Spinal cord (tissue), 10 donors: ENCODE measurements around the gene FBXL7. TPM values are rescaled to one million over a fixed set of nuclear protein-coding genes. Genes with fewer than 3 reads are reported as not detected.

Experiments
- DNase-seq, 6 donors: peaks; one replicate each; pipeline versions ENCODE4 v3.0.0 to v3.0.0-alpha.2; 2013 to 2015; ENCODE audit warnings: low spot score in 6 of 6, low read depth in 4 of 6
- H3K27ac ChIP-seq: one replicate; pipeline ENCODE4 v1.5.1; 2013; ENCODE audit warnings: low read depth, low read length, control low read depth
- H3K27me3 ChIP-seq: one replicate; pipeline ENCODE4 v1.6.1; 2013; ENCODE audit warnings: low read length; ENCODE audit not compliant: control insufficient read depth, insufficient read depth
- H3K36me3 ChIP-seq: one replicate; pipeline ENCODE4 v1.6.1; 2013; ENCODE audit warnings: low read length; ENCODE audit not compliant: control insufficient read depth, insufficient read depth
- H3K4me1 ChIP-seq: one replicate; pipeline ENCODE4 v1.6.1; 2013; ENCODE audit warnings: low read length; ENCODE audit not compliant: control insufficient read depth, insufficient read depth
- H3K4me3 ChIP-seq: one replicate; pipeline ENCODE4 v1.5.1; 2013; ENCODE audit warnings: low read depth, low read length, control low read depth
- H3K9me3 ChIP-seq: one replicate; pipeline ENCODE4 v1.6.1; 2013; ENCODE audit warnings: low read length; ENCODE audit not compliant: control insufficient read depth, insufficient read depth
- WGBS: methylation state at CpG from one replicate; pipeline ENCODE4 v1.1.5; 2013; ENCODE audit warnings: missing lambda C conversion rate; ENCODE audit not compliant: insufficient coverage; 5-methylcytosine and 5-hydroxymethylcytosine counted together
- polyA plus RNA-seq, 2 donors: library from polyadenylated mRNA; unstranded; fragments of 120-200 nt; gene quantifications; one replicate each; pipeline ENCODE4 v1.2.1, GENCODE V29; 2013; ENCODE audit not compliant: insufficient read length in 2 of 2
- total RNA-seq, 2 donors: library from RNA; depleted of rRNA in 1 of 2; stranded (reverse); fragments of 120-200 nt in 1 of 2; fragments of >200 nt in 1 of 2; gene quantifications; one replicate each; pipeline versions ENCODE4 v1.2.3 to v1.2.4, GENCODE V29; 2013 to 2014
- donor health status: healthy.

The FBXL7 gene
- total and polyA plus RNA-seq, 4 donors: 6.9 to 29.8 (median 24.8) TPM

DNA sequence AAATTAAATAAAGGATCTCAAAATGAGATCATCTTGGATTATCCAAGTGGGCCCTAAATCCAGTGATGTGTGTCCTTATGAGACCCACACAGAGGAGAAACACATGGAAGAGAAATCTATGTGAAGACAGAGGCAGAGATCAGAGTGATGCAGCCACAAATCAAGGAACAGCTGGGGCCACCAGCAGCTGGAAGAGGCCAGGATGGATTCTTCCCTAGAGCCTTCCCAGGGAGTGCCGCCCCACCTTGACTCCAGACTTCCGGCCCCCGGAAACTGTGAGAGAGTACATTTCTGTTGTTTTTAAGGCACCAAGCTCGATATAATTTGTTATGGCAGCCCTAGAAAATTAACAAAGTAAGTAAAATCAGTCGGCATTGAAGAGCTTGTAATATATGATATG, 286.9 kb downstream of the FBXL7 start:
- Histone ChIP-seq H3K4me3 (no peak overlapping the region), H3K27me3 (no peaks in the 10 kb centered on the region), H3K9me3 (no peaks in the 10 kb centered on the region), H3K36me3 (no peaks in the 10 kb centered on the region), H3K27ac (no peak overlapping the region), H3K4me1 (peaks cover 8% of the 10 kb centered on the region)
- WGBS: 73% methylated on average over 4 of the region's 5 CpGs
- DNase-seq: no peak

DNA sequence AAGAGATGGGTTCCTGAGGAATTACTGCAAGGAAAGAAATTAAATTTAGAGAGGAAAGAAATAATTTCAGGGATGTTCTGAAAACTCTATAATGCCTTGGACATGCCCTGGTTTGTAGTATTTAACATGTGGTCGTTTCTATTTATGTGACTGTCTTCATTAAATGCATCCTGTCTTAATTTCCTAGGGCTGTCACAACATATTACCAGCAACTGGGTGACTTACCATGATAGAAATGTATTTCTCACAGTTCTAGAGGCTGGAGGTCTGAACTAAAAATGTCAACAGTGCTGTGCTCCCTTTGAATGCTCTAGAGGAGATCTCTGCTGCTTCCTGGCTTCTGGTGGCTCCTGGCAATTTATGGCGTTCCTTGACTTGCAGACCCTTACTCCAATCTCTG, 287.7 kb downstream of the FBXL7 start:
- Histone ChIP-seq H3K27ac (no peak overlapping the region), H3K9me3 (no peaks in the 10 kb centered on the region), H3K4me3 (no peak overlapping the region), H3K27me3 (no peaks in the 10 kb centered on the region), H3K4me1 (peaks cover 8% of the 10 kb centered on the region), H3K36me3 (no peaks in the 10 kb centered on the region)
- 100% methylated on average over 1 of the region's 2 CpGs for WGBS
- DNase-seq: no peak

DNA sequence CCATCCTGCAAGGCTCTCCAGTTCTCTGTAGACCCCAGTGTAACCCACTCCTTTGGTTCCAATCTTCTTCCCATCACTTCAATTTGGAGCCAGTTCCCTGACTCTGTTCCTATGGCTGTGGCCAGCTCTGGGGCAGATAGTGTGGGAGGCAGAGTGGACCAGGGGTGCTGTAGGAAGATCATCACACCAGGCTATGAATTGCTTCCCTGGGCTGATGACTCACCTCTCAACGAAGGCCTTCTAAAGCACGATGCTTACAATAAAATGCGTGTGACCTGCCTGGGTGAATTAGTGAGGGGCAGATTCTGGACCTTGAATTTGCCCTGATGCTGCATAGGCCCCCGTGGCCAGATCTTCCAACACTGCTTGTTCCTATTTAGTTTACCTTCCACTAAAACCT, 289.7 kb downstream of the FBXL7 start:
- no peaks in the 10 kb centered on the region for H3K27me3 ChIP-seq
- no peak overlapping the region for H3K4me3 ChIP-seq
- no peak for DNase-seq
- H3K36me3 ChIP-seq: no peaks in the 10 kb centered on the region
- H3K9me3 ChIP-seq: no peaks in the 10 kb centered on the region
- WGBS: 92% methylated on average over 4 of the region's 4 CpGs
- H3K27ac ChIP-seq: no peak overlapping the region
- H3K4me1 ChIP-seq: peaks cover 8% of the 10 kb centered on the region

DNA sequence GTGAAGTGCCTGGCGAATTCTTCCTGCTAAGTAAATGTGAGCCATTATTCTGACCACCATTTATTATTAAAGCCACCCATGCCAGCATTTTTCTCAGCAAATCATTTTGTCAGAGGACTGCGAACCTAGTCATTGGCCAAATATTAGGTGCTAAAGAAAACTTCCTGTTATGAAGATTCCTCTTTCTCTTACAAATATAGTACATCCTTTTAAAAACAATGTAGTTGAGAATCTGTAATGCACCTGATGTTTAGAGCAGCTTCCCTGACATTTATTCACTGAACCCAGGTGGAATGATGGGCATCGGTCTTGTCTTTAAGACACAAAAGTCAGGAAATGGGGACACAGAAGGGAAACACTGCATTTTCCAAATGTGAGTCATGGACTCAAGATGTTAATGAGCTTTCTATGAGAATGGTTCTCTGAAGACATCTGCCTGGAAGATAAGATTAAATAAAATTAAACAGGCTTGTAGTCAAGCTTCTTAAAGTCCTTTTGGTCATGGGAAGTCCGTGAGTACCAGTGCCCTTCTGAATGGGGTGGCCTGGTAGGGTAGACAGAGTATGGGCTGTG, 290.6 kb downstream of the FBXL7 start:
- H3K27me3 ChIP-seq: no peaks in the 10 kb centered on the region
- peaks cover 5% of the 10 kb centered on the region for H3K4me1 ChIP-seq
- H3K27ac ChIP-seq: no peak overlapping the region
- WGBS: 80% methylated on average over 1 of the region's 4 CpGs
- DNase-seq: no peak
- H3K4me3 ChIP-seq: no peak overlapping the region
- H3K36me3 ChIP-seq: no peaks in the 10 kb centered on the region
- H3K9me3 ChIP-seq: no peaks in the 10 kb centered on the region

DNA sequence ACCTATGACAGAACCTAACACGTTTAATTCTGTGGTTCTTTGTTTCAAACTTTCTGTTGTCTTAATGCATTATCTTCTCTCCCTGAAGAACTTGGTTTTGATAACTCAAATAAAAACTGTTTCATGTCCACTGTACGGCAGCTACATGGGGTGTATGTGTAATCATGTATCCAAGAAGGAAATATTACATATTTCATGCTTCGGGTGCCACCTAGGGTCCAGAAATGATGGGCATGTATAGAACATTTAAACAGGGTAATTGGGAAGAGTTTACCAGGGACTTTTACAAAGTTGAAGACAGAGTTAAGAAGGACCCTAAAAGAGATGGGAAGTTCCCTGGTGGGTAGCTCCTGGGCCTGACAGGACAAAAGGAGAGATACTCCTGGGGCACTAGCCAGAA, 291.3 kb downstream of the FBXL7 start:
- no peak overlapping the region for H3K4me3 ChIP-seq
- H3K4me1 ChIP-seq: peaks cover 5% of the 10 kb centered on the region
- H3K27me3 ChIP-seq: no peaks in the 10 kb centered on the region
- 0% methylated on average over 1 of the region's 3 CpGs for WGBS
- H3K36me3 ChIP-seq: no peaks in the 10 kb centered on the region
- no peaks in the 10 kb centered on the region for H3K9me3 ChIP-seq
- no peak overlapping the region for H3K27ac ChIP-seq
- DNase-seq: peak in 2 of 6 donors; percentile 35 to 39

DNA sequence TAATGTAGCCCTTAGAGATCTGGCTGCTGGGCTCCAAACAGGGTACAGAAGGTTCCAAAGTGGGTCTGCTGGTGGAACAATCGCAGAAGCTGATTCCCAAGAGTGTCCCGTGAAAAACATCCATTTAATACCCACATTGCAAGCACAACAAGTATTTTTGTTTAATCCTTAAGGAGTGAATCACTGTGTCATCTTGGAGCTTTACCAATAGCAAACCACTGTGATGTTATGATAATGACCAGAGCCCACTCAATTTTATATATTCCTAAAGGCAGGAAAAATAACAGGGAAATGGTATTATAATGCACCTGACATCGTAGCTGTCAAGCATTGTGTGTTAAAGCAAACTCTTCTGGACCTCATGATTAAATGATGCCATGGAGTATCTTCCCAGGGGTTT, 291.9 kb downstream of the FBXL7 start:
- WGBS: 80% methylated on average over 1 of the region's 3 CpGs
- Histone ChIP-seq H3K9me3 (peaks cover 2% of the 10 kb centered on the region), H3K27ac (no peak overlapping the region), H3K4me3 (no peak overlapping the region), H3K27me3 (no peaks in the 10 kb centered on the region), H3K4me1 (peaks cover 5% of the 10 kb centered on the region), H3K36me3 (no peaks in the 10 kb centered on the region)
- no peak for DNase-seq

DNA sequence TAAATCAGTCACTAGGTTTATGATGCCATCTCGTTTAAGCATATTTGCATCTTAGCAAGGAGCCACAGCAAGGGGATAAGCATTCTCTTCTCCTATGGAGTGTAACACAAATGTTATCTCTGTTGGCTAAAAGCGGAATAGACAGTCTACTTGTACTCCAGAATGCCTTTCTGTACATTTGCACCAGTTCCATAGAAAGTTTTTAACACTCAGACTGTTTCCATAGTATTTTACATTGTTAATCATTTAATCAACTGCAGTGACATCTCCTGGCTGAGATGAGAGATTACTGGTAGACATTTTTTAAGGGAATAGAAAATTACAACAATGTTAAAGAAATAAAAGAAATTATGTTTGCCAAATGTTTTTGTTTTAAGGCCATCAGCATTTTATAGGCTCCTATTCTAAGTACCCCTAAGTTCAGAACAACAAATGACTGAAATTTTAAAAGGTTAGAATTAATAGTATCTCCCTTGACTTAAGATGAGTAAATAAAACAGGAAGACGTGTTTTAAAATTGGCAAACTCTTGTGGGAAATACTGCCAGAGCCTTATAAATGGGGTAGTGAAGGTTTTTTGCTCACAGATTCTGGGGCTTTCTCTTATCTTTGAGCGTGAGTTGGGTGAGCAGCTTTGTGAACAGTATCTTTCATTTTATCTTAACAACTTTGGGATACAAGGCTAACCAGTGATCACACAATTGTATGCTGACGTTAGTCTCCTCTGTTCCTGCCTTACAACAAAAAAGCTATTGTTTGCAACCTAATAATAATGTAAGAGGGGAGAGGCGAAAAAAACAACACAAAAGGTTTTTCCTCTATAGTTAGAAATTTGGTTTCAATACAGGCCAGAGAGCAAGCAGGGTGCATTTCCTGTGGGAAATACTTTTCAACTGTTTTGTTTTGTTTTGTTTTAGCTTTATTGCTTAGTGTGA, 294.3 kb downstream of the FBXL7 start:
- peaks cover 2% of the 10 kb centered on the region for H3K9me3 ChIP-seq
- peak in 2 of 6 donors; percentile 62 to 71 for DNase-seq
- no CpG with 5 or more reads among the region's 6 CpGs for WGBS
- H3K36me3 ChIP-seq: no peaks in the 10 kb centered on the region
- peaks cover 5% of the 10 kb centered on the region for H3K4me1 ChIP-seq
- no peaks in the 10 kb centered on the region for H3K27me3 ChIP-seq
- H3K27ac ChIP-seq: peak overlapping the region; percentile 53
- H3K4me3 ChIP-seq: no peak overlapping the region

DNA sequence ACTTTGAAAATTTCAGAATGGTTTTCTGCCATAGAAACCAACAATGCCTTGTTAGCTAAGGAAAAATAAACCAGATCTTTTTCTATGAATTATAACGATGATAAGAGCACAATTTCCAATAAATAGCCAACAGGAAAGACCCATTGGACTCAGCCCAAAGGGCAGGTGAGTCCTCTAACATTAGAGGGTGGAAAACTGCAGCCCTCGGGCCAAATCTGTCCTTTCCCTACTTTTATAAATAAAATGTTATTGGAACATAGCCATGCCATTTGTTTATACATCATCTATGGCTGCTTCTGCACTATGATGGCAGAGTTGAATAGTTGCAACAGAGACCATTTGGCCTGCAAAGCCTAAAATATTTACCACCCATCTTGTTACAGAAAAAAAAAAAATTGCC, 296.1 kb downstream of the FBXL7 start:
- peaks cover 2% of the 10 kb centered on the region for H3K9me3 ChIP-seq
- H3K27me3 ChIP-seq: no peaks in the 10 kb centered on the region
- H3K4me3 ChIP-seq: no peak overlapping the region
- H3K4me1 ChIP-seq: peaks cover 5% of the 10 kb centered on the region
- H3K27ac ChIP-seq: no peak overlapping the region
- no CpG with 5 or more reads among the region's 2 CpGs for WGBS
- no peak for DNase-seq
- no peaks in the 10 kb centered on the region for H3K36me3 ChIP-seq

DNA sequence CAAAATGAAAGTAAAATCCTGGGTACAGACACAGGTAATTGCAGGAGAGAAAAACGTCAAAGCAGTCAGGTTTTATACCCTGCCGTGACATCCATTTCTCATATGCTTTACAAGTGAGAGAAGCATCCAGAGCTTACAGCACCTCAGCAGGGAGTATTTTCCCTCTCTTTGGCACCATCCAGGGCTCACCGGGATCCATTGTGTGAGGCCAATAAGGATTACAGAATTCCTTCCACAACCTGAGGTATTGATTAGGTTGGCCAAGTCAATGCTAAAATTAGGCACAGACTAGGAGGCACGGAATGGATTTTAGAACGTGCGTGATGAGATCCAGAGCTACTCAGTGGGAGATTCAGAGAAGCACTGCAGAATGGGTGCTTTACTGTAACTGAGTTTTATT, 296.6 kb downstream of the FBXL7 start:
- Histone ChIP-seq H3K27ac (no peak overlapping the region), H3K4me1 (peaks cover 5% of the 10 kb centered on the region), H3K27me3 (no peaks in the 10 kb centered on the region), H3K9me3 (peaks cover 2% of the 10 kb centered on the region), H3K4me3 (no peak overlapping the region), H3K36me3 (no peaks in the 10 kb centered on the region)
- WGBS: no CpG with 5 or more reads among the region's 6 CpGs
- no peak for DNase-seq

DNA sequence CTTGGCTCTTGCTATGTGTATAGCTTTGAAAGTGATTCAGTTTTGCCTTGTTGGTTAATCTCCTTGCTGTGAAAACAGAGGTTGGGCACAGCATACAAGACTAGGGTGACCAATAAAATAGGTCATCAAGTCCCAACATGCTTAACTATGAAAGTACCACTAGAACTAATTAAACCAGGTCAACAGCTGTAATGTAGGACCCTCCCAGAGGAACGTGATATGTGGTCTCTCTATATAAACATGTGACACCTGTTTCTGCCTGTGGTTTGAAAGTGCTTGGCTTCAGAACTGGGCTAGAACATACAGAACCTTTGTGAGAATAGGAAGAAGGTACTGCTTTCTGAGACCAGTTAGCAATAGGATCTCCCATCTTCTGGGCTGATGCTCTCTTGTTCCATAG, 297.1 kb downstream of the FBXL7 start:
- H3K4me3 ChIP-seq: no peak overlapping the region
- H3K9me3 ChIP-seq: peaks cover 2% of the 10 kb centered on the region
- no CpG with 5 or more reads among the region's 1 CpG for WGBS
- H3K36me3 ChIP-seq: no peaks in the 10 kb centered on the region
- no peaks in the 10 kb centered on the region for H3K27me3 ChIP-seq
- no peak for DNase-seq
- H3K27ac ChIP-seq: no peak overlapping the region
- peaks cover 5% of the 10 kb centered on the region for H3K4me1 ChIP-seq
